ENCODE measurements around the gene FAM9C. TPM values are rescaled to one million over a fixed set of nuclear protein-coding genes. Genes with fewer than 3 reads are reported as not detected.

Gene FAM9C
- total RNA-seq, 1 experiment from 2014 or later, result not detected

GRCh38 chrX:13080128-13080795, 35.8 kb upstream of the FAM9C start:
- no peak overlapping the region for H3K4me2 ChIP-seq
- POLR2A ChIA-PET (ENCODE audit: unreplicated experiment), result interaction anchor here (0.7 kb wide), 1 partner anchor 407 kb away, joined by 32 read pairs; no protein-coding TSS in a partner anchor
- no peaks in the 10 kb centered on the region for H3K9me3 ChIP-seq (ENCODE audit: insufficient read depth, low read depth)
- TF ChIP-seq EZH2 (IDR thresholded peaks at IDR 0.05; ENCODE audit: low read depth) (no peak), CTCF (conservative IDR thresholded peaks at IDR 0.05) (no peak)
- H3K4me1 ChIP-seq (replicated peaks; ENCODE audit: insufficient read depth), result no peaks in the 10 kb centered on the region
- CTCF ChIA-PET, result no interaction called here
- H3K36me3 ChIP-seq (ENCODE audit: low read depth), result no peaks in the 10 kb centered on the region
- DNase-seq, result no peak
- no peaks in the 10 kb centered on the region for H3K27me3 ChIP-seq (ENCODE audit: insufficient read depth, low read depth)
- H3F3A ChIP-seq (ENCODE audit: insufficient read depth, low read depth), result no peaks in the 10 kb centered on the region
- intact Hi-C loops (cut with micrococcal nuclease; ENCODE audit: unreplicated experiment), result no loop called here
- no peak overlapping the region for H3K27ac ChIP-seq
- no peaks in the 10 kb centered on the region for H4K20me1 ChIP-seq (ENCODE audit: insufficient read depth)
- H3K4me3 ChIP-seq, result no peak overlapping the region
- no peak overlapping the region for H2AFZ ChIP-seq
- no TSS peak for BruUV-seq (replicated peaks)
- H3K79me2 ChIP-seq (ENCODE audit: low read depth), result no peaks in the 10 kb centered on the region
- no peaks in the 10 kb centered on the region for H3K9me2 ChIP-seq (ENCODE audit: insufficient read depth)

- no peak for DNase-seq
- no peak overlapping the region for H3K4me3 ChIP-seq
- no peaks in the 10 kb centered on the region for H3K36me3 ChIP-seq (ENCODE audit: low read depth)
- BruUV-seq (replicated peaks), result no TSS peak
- intact Hi-C loops (cut with micrococcal nuclease; ENCODE audit: unreplicated experiment), result no loop called here
- H3K4me2 ChIP-seq, result no peak overlapping the region
- POLR2A ChIA-PET (ENCODE audit: unreplicated experiment), result no interaction called here
- CTCF ChIA-PET, result no interaction called here
- H3K79me2 ChIP-seq (ENCODE audit: low read depth), result no peaks in the 10 kb centered on the region
- H3K4me1 ChIP-seq (replicated peaks; ENCODE audit: insufficient read depth), result no peaks in the 10 kb centered on the region
- H2AFZ ChIP-seq, result no peak overlapping the region
- no peak overlapping the region for H3K27ac ChIP-seq
- H3K9me3 ChIP-seq (ENCODE audit: insufficient read depth, low read depth), result no peaks in the 10 kb centered on the region
- no peaks in the 10 kb centered on the region for H3F3A ChIP-seq (ENCODE audit: insufficient read depth, low read depth)
- no peaks in the 10 kb centered on the region for H4K20me1 ChIP-seq (ENCODE audit: insufficient read depth)
- H3K9me2 ChIP-seq (ENCODE audit: insufficient read depth), result no peaks in the 10 kb centered on the region
- TF ChIP-seq EZH2 (IDR thresholded peaks at IDR 0.05; ENCODE audit: low read depth), result no peak
- no peak for TF ChIP-seq CTCF (conservative IDR thresholded peaks at IDR 0.05)
- no peaks in the 10 kb centered on the region for H3K27me3 ChIP-seq (ENCODE audit: insufficient read depth, low read depth)
Measured at GRCh38 chrX:13078739-13079444, 34.5 kb upstream of the FAM9C start.

GRCh38 chrX:13077168-13077567, 32.7 kb upstream of the FAM9C start:
- POLR2A ChIA-PET (ENCODE audit: unreplicated experiment), result interaction anchor here (0.6 kb wide), 1 partner anchor 88 kb away, joined by 7 read pairs; no protein-coding TSS in a partner anchor
- no peak for DNase-seq
- CTCF ChIA-PET, result no interaction called here
- no TSS peak for BruUV-seq (replicated peaks)
- Histone ChIP-seq H3K4me1 (replicated peaks; ENCODE audit: insufficient read depth) (no peaks in the 10 kb centered on the region), H2AFZ (no peak overlapping the region), H3F3A (ENCODE audit: insufficient read depth, low read depth) (no peaks in the 10 kb centered on the region), H3K9me2 (ENCODE audit: insufficient read depth) (no peaks in the 10 kb centered on the region), H3K79me2 (ENCODE audit: low read depth) (no peaks in the 10 kb centered on the region), H3K4me2 (no peak overlapping the region), H3K36me3 (ENCODE audit: low read depth) (no peaks in the 10 kb centered on the region), H3K27ac (no peak overlapping the region), H4K20me1 (ENCODE audit: insufficient read depth) (no peaks in the 10 kb centered on the region), H3K4me3 (no peak overlapping the region), H3K9me3 (ENCODE audit: insufficient read depth, low read depth) (no peaks in the 10 kb centered on the region), H3K27me3 (ENCODE audit: insufficient read depth, low read depth) (no peaks in the 10 kb centered on the region)
- TF ChIP-seq EZH2 (IDR thresholded peaks at IDR 0.05; ENCODE audit: low read depth), result no peak
- TF ChIP-seq CTCF (conservative IDR thresholded peaks at IDR 0.05), result no peak
- intact Hi-C loops (cut with micrococcal nuclease; ENCODE audit: unreplicated experiment), result no loop called here
